ENCODE results near the gene OXA1L.

The OXA1L gene

GRCh38 chr14:22822016-22822570 is 55.6 kb downstream of the OXA1L start:
- TF ChIP-seq ZFX (IDR thresholded peaks at IDR 0.05) = no peak
- TF ChIP-seq CTCF (conservative IDR thresholded peaks at IDR 0.05) = no peak
- no peak overlapping the region for H3K27ac ChIP-seq
